ENCODE data around the gene CDC42EP2. TPM values are rescaled to one million over a fixed set of nuclear protein-coding genes. Genes with fewer than 3 reads are reported as not detected.

CDC42EP2 gene
- total RNA-seq, 3 donors from 2014 or later, result 1.3 to 1.9 (median 1.6) TPM

DNA sequence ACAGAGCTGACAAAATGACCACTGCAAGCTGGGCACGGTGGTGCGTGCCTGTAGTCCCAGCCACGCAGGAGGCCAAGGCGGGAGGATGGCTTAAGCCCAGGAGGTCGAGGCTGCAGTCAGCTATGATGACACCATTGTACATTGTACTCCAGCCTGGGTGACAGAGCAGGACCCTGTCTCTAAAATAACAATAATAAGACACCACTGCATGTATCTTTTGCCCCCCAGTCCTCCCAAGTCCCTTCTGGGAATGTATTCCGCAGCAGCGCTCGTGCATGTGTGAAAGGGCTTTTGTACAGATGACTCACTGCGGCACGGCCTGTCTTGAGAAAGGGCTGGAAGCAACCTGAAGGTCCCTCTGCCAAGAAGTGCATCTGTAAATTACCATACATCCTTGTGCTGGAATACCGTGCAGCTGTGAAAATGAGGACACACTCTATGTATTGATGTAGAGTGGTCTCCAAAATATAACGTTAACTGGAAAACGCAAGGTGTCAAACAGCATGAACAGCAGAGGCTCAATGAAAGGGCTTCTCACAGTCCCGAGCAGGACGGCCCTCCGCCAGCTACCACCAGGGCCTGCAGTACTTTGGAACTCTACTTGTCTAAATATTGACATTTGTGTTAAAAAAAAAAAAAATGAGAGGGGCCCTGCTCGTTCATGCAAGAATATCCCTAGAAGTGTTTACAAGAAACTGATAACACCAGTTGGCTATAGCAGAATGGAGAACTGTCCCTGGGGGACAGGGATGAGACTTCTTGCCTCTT is 9.0 kb upstream of the CDC42EP2 start:
- Mint-ChIP-seq H3K36me3 (ENCODE audit: insufficient read depth) (no peaks in the 10 kb centered on the region), H3K4me3 (no peak overlapping the region), H3K27me3 (ENCODE audit: low read depth) (no peaks in the 10 kb centered on the region), H3K4me1 (ENCODE audit: low read depth) (no peaks in the 10 kb centered on the region), H3K9me3 (no peaks in the 10 kb centered on the region)
- no peak for DNase-seq
- ATAC-seq, result no peak

DNA sequence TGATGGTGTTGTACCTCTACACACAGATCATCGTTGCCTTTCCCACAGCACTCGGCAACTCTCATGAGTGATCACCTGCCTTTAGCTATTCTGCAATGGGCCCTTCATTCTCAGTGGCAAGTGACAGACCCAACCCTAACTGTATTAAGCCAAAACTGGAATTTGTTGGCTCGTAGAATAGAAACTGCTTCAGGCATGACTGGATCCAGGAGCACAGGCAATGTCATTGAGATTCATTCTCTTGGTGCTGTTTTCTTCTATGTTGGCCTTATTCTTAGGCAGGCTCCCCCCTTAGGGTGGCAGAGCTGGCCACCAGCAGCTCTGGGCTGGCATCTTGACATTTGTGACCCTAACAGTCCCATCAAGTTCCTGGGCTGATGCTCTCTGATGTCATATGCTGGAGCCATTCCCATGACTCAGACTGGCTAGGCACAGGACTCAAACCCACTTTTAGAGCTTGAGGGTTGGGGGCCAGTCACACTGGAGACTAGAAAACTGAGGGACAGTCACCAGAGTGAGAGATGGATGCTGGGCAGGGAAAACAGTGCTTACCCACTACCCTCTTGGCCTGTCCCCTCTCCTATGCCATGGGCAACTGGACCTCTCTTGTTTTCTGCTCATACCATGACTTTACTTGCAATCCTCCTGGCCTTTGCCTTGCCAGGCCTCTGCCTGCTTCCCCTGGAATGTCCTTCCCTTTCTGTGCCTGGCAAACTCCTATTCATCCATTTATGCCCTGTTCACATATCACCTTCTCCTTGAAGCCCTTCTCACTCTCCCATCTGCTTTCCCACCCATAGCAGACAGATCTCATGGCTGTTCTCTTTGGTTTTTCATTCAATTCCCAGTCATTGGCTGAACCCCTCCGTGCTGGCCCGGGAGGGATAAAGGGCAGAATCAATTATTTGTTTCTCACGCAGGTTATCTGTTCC is 7.1 kb upstream of the CDC42EP2 start:
- Mint-ChIP-seq H3K9me3 (no peaks in the 10 kb centered on the region), H3K4me3 (no peak overlapping the region), H3K27me3 (ENCODE audit: low read depth) (no peaks in the 10 kb centered on the region), H3K36me3 (ENCODE audit: insufficient read depth) (no peaks in the 10 kb centered on the region), H3K4me1 (ENCODE audit: low read depth) (no peaks in the 10 kb centered on the region)
- DNase-seq, result no peak
- ATAC-seq, result no peak

DNA sequence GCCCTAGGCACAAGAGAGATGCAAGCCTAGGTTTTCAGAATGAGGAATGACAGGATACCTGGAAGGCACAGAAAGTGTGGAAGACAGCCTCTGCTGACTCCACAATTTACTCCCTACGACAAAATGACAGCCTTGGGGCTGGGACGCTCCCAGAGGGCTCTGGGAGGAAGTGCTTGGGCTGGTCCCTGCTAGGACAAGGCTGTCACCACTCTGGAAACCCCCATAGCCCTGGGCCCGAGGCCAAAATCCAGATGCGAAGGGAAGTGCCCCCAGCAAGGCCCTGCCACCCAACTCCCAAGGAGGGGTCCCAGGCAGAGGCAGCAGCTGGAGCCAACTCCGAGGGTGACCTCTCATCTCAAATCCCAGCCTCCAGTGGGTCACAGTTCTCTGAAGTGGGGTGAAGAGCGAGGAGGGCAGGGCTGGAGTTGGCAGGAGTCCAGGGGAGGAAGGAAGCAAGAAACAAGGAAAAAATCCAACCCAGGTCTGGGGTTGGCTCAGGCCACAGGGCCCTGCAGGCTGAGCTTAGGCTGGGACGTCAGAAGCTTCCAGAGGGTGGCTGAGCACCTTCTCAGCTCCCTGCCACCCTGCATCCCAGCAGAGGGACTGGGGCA is 6.3 kb upstream of the CDC42EP2 start:
- DNase-seq, result no peak
- no peaks in the 10 kb centered on the region for H3K36me3 Mint-ChIP-seq (ENCODE audit: insufficient read depth)
- ATAC-seq, result no peak

DNA sequence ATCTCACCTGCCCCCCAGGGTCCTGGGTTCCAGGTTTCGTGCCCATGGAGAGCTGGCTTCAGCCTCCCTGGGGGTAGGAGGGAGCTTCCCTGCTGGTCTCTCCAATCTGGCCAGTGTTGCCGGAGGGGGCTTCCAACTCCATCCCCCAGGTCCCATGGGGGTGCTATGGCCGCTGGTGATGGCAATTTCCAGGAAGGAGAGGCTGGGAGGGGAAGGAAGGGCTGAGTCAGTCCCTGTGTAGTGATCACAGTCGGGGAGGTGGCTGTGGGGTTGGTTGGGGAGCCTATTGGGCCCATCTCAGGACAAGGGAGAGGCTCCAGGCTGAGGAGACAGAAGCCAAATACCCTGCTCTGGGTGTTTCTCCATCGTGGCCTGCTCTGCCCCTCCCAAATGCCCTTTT is 5.7 kb upstream of the CDC42EP2 start:
- H3K4me3 Mint-ChIP-seq, result no peak overlapping the region
- ATAC-seq (no peak), DNase-seq (no peak)
- H3K9me3 Mint-ChIP-seq, result no peaks in the 10 kb centered on the region
- no peaks in the 10 kb centered on the region for H3K4me1 Mint-ChIP-seq (ENCODE audit: low read depth)
- peaks cover 6% of the 10 kb centered on the region for H3K27me3 Mint-ChIP-seq (ENCODE audit: low read depth)
- no peaks in the 10 kb centered on the region for H3K36me3 Mint-ChIP-seq (ENCODE audit: insufficient read depth)

More for the DNA sequence above, 6.3 kb upstream of the CDC42EP2 start:
- Mint-ChIP-seq H3K4me3 (no peak overlapping the region), H3K4me1 (ENCODE audit: low read depth) (no peaks in the 10 kb centered on the region), H3K9me3 (no peaks in the 10 kb centered on the region), H3K27me3 (ENCODE audit: low read depth) (no peaks in the 10 kb centered on the region)

DNA sequence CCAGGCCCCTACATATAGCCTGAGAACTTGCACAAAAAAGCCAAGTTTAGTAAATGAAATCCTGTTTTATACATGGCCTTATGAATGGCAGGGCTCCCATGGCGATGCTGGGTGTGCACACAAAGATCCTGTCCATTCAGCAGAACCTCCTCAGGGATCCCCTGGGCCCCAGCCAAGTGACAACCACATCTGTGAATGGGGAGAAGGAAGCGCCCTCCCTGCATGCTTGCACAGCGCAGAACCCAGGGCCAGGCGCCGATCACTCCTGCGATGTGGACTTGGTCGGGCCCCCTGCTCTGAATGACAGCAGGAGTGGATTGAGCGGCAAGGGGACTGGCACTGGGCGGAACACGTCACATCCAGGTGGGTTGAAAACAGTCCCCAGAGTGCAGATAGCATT is 4.5 kb upstream of the CDC42EP2 start:
- no peak overlapping the region for H3K4me3 Mint-ChIP-seq
- H3K27me3 Mint-ChIP-seq (ENCODE audit: low read depth), result peaks cover 9% of the 10 kb centered on the region
- no peaks in the 10 kb centered on the region for H3K36me3 Mint-ChIP-seq (ENCODE audit: insufficient read depth)
- H3K4me1 Mint-ChIP-seq (ENCODE audit: low read depth), result peaks cover 3% of the 10 kb centered on the region
- ATAC-seq, result no peak
- no peaks in the 10 kb centered on the region for H3K9me3 Mint-ChIP-seq
- DNase-seq, result no peak

DNA sequence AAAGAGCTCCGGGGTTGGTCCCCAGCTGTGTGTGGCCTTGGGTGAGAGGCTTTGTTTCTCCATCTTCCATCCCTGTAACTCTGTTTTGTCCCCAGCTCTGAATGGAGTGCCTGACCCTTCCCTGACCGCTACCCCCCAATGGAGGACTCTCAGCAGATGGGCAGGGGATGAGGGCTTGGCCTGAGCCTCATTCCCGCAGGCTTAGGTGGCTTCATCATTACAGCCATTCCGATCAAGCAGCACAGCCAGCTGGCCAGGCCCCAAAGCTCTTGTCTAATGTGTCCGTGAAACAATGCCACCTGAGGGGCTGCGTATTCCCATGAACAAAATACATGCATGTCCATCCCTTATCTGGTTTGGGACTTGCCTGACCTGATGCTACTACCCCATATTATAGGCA is 3.9 kb upstream of the CDC42EP2 start:
- Mint-ChIP-seq H3K4me3 (no peak overlapping the region), H3K9me3 (no peaks in the 10 kb centered on the region), H3K36me3 (ENCODE audit: insufficient read depth) (no peaks in the 10 kb centered on the region), H3K4me1 (ENCODE audit: low read depth) (peaks cover 5% of the 10 kb centered on the region), H3K27me3 (ENCODE audit: low read depth) (peaks cover 9% of the 10 kb centered on the region)
- ATAC-seq (no peak), DNase-seq (no peak)

DNA sequence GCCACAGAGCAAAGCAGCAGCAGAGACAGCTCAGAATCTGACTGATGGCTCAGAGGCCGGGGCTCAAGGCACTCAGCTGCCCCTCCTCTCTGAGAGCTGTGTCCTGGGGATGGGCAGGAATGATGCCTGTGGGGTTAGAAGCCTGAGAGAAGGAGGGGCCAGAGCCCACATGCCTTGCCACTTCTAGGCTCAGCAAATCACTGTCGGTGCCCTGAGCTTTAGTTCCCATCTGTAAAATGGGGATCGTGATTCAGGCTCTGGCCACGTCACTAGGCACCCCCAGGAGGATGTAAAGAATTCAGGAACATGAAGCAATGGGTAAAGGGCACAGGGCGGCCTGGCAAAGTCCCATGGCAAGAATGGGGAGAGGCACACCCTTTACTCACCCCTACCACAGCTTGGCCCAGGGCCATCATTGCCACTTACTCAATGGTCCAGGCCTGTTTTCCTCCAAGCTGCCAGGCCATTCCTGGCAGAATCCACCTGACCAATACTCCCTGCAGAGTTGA is 3.4 kb upstream of the CDC42EP2 start:
- DNase-seq (no peak), ATAC-seq (no peak)
- Mint-ChIP-seq H3K9me3 (no peaks in the 10 kb centered on the region), H3K4me3 (no peak overlapping the region), H3K27me3 (ENCODE audit: low read depth) (peaks cover 9% of the 10 kb centered on the region), H3K4me1 (ENCODE audit: low read depth) (peaks cover 8% of the 10 kb centered on the region), H3K36me3 (ENCODE audit: insufficient read depth) (no peaks in the 10 kb centered on the region)

DNA sequence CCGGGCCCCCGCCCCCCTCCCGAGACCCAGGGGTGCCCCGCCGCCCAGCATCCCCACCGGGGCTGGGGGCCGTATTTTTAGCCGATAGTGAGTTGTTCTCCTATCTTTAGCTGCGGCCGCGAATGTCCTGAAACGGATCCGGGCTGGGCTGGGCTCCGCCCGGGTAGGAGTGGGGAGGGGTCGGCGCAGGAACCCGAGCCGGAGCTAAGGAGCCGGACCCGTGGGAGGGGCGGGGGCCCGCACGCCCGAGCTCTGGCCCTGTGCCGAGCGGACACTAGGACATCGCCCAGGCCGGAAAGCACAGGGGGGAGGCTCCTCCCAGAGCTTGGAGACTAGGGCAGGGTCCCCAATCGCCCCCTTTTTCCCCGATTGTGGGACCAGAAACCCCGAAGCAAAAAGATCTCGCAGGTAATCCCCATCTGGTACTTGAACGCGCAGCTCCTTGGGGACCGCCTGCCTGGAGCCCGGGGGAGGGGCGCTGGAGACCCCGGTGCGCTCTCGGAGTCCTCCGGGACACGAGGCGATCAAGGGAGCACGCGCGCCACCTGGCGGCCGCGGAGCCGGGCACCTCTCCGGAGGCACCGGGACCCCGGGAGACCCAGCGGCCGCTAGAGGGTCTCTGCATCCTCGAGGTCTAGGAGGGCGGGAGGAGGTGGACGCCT is 669 bp downstream of the CDC42EP2 start:
- Mint-ChIP-seq H3K4me3 (peak overlapping the region; percentile 78), H3K36me3 (ENCODE audit: insufficient read depth) (no peaks in the 10 kb centered on the region), H3K27me3 (ENCODE audit: low read depth) (peaks cover 9% of the 10 kb centered on the region), H3K4me1 (ENCODE audit: low read depth) (peaks cover 8% of the 10 kb centered on the region), H3K9me3 (no peaks in the 10 kb centered on the region)
- ATAC-seq, result peak; percentile 71 to 73
- peak; percentile 83 for DNase-seq

DNA sequence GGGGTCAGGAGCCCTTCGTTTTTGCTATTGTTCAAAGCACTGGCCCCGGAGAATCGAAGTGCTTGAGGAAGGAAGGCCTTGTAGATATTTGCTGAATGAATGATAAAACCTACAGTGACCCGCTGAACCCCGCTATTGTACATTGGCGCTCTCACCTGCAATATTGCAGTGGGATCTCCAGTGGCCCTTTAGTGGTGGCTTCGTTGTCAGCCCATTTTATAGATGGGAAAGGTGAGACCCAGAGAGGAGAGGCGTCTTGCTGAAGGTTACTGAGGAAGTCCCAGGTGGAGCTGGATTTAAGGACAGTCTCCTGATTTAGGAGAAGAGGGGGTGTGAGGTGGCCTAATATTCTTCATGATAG is 1.2 kb downstream of the CDC42EP2 start:
- DNase-seq (no peak), ATAC-seq (no peak)
- Mint-ChIP-seq H3K36me3 (ENCODE audit: insufficient read depth) (no peaks in the 10 kb centered on the region), H3K9me3 (no peaks in the 10 kb centered on the region), H3K4me1 (ENCODE audit: low read depth) (peaks cover 8% of the 10 kb centered on the region), H3K27me3 (ENCODE audit: low read depth) (peaks cover 9% of the 10 kb centered on the region), H3K4me3 (peak overlapping the region; percentile 78)

DNA sequence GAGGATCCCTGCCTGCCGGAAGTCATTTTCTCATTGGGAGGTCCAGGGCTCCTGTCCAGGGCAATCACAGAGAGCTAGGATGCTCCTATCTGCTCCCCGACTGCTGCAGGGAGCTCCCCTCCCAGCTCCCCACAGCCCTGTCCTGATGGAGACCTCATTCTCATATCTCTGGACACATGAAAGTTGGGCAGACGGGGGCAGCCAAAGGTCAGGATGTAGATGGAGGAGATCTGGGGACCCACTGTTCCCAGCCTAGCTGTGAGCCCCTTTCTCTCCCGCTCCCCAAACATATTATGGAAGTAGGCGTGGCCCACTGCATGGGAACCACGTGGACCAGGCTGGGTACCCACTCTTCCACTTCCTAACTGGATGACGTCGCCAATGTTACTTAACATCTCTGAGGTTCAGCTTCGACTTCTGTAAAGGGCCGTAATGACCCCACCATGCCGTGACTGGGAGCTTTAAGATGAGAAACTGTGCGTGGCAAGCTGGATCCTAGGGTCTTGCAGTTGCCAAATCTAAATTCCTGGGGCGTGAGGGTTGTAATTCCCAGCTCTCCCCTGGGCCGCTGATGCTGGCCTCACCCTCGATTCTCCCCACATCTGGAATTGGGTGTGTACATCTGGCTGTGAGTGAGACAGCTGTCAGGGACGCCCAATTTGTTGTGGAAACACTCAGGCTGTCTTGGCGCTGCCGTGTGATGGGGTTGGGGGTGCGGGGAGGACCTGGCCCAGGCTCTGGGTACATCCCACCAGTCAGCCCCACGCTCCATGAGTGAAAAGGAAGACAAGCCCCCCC is 1.8 kb downstream of the CDC42EP2 start:
- DNase-seq (no peak), ATAC-seq (no peak)
- no peaks in the 10 kb centered on the region for H3K36me3 Mint-ChIP-seq (ENCODE audit: insufficient read depth)
- H3K27me3 Mint-ChIP-seq (ENCODE audit: low read depth), result peaks cover 9% of the 10 kb centered on the region
- H3K9me3 Mint-ChIP-seq, result no peaks in the 10 kb centered on the region
- H3K4me1 Mint-ChIP-seq (ENCODE audit: low read depth), result peaks cover 8% of the 10 kb centered on the region
- H3K4me3 Mint-ChIP-seq, result peak overlapping the region; percentile 78

DNA sequence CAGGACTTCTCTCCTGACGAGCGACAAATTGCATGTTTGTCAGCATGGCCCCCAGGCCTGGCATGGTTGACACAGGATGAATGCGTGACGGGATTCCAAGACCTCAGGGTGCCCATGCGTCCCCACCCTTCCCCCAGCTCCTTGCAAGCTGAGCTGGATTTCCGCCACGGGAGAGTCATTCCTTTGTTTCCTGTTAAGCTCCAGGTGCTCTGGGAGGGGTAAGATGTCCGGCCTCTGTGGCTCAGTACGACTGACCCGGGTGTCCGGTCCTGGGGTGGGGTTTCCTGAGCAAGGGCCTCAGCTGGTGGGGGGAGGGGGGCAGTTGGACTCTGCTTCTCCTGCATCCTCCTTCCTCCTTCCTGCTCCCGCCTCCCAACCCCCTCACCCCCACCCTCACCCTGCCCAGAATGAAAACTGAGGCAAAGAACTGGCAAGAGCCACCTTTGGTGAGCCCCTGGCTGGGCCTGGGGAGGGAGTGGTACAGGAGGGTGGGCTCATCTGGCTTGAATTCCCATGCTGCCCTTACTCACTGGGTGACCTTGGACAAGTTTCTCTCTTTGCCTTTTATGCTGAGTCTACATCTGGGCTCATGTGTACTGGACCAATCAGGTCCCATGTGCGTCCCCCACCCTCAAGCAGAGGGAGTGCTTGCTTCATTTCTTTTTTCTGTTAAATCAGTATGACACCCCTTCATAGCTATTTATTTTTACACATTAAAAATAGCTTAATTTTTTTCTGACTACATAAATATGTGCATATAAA is 2.5 kb downstream of the CDC42EP2 start:
- no peaks in the 10 kb centered on the region for H3K36me3 Mint-ChIP-seq (ENCODE audit: insufficient read depth)
- H3K4me1 Mint-ChIP-seq (ENCODE audit: low read depth), result peaks cover 8% of the 10 kb centered on the region
- DNase-seq (no peak), ATAC-seq (no peak)
- no peaks in the 10 kb centered on the region for H3K9me3 Mint-ChIP-seq
- peaks cover 10% of the 10 kb centered on the region for H3K27me3 Mint-ChIP-seq (ENCODE audit: low read depth)
- no peak overlapping the region for H3K4me3 Mint-ChIP-seq

DNA sequence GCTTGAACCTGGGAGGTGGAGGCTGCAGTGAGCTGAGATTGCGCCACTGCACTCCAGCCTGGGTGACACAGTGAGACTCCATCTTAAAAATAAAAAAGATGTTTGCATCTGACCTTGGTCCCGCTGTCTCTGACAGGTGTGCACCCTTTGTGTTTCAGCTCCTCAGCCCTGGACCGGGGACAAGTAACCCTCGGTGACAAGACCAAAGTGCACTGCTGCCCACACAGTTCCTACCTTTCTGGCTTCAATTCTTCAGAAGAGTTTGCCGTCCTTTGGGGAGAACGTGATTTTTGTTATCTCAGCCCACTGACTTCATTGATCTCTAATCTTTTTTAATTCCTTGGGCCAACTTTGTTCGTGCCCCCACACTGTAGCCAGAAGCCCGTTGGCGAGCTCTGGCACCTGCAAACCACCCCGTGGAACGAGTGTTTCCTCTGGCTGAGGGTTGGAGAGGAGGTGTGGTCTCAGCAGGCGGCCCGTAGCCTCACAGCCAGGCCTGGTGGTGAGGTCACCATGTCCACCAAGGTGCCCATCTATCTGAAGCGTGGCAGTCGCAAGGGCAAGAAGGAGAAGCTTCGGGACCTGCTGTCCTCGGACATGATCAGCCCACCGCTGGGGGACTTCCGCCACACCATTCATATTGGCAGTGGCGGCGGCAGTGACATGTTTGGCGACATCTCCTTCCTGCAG is 5.9 kb downstream of the CDC42EP2 start:
- no peak for ATAC-seq
- H3K36me3 Mint-ChIP-seq (ENCODE audit: insufficient read depth), result no peaks in the 10 kb centered on the region
- no peak overlapping the region for H3K4me3 Mint-ChIP-seq
- peaks cover 4% of the 10 kb centered on the region for H3K4me1 Mint-ChIP-seq (ENCODE audit: low read depth)
- DNase-seq, result no peak
- peaks cover 2% of the 10 kb centered on the region for H3K27me3 Mint-ChIP-seq (ENCODE audit: low read depth)
- no peaks in the 10 kb centered on the region for H3K9me3 Mint-ChIP-seq
